K562 (cell line): ENCODE measurements around the gene PSD2. TPM values are rescaled to one million over a fixed set of nuclear protein-coding genes. Genes with fewer than 3 reads are reported as not detected.

Source experiments
- CTCFL ChIP-seq: IDR thresholded peaks from 2 replicates; pipeline ENCODE4 v1.6.1; 2011; ENCODE audit warnings: borderline replicate concordance, low read depth, mild to moderate bottlenecking, moderate library complexity, low read length; ENCODE audit not compliant: insufficient read depth, poor library complexity, severe bottlenecking
- ELK3 ChIP-seq: fragments of 450-650 bp; formaldehyde crosslinking; IDR thresholded peaks from 2 replicates; pipeline ENCODE4 v1.4.0; 2020; ENCODE audit warnings: mild to moderate bottlenecking
- ERF ChIP-seq: fragments of 450-650 bp; formaldehyde crosslinking; IDR thresholded peaks from 2 replicates; pipeline ENCODE4 v1.4.0; 2020; ENCODE audit warnings: mild to moderate bottlenecking, mixed read lengths
- HDGF ChIP-seq: fragments of 450-650 bp; IDR thresholded peaks from 2 replicates; pipeline ENCODE4 v1.6.1; 2016
- MBD2 ChIP-seq: sonication (generic); IDR thresholded peaks from 2 replicates; pipeline ENCODE4 v1.6.1; 2016; ENCODE audit warnings: low read depth, borderline replicate concordance
- POLR3G ChIP-seq: IDR thresholded peaks from 2 replicates; pipeline ENCODE4 v1.6.1; 2011; ENCODE audit not compliant: insufficient read length, insufficient replicate concordance; ENCODE audit errors: extremely low read depth
- SRSF9 ChIP-seq: fragments of 200-400 bp; formaldehyde crosslinking; IDR thresholded peaks from 2 replicates; pipeline ENCODE4 v1.6.1; 2017; ENCODE audit warnings: low read depth, low read length, borderline replicate concordance
- TARDBP ChIP-seq: fragments of 450-650 bp; IDR thresholded peaks from 2 replicates; pipeline ENCODE4 v1.6.1; 2016
- ZBTB40 ChIP-seq, 2 experiments: fragments of 450-650 bp in 1 of 2; sonication (generic) in 1 of 2; formaldehyde crosslinking in 1 of 2; IDR thresholded peaks; 2 replicates each; pipeline versions ENCODE4 v1.7.1 to v1.9.0; 2016 to 2022; ENCODE audit warnings: inconsistent platforms in 1 of 2, mild to moderate bottlenecking in 1 of 2, missing genetic modification reagents in 1 of 2
- ZC3H4 ChIP-seq: sonication (generic); formaldehyde crosslinking; IDR thresholded peaks from 2 replicates; pipeline ENCODE4 v1.9.0; 2021; ENCODE audit warnings: missing genetic modification reagents, borderline replicate concordance
- ZNF3 ChIP-seq: fragments of 250-450 bp; sonication (Bioruptor Pico); IDR thresholded peaks from 2 replicates; pipeline ENCODE4 v1.5.0; 2021; ENCODE audit warnings: mild to moderate bottlenecking, moderate library complexity
- ZNF311 ChIP-seq: fragments of 250-450 bp; sonication (Bioruptor Pico); IDR thresholded peaks from 2 replicates; pipeline ENCODE4 v1.4.0; 2020; ENCODE audit warnings: mild to moderate bottlenecking, moderate library complexity
- ZNF583 ChIP-seq: fragments of 250-450 bp; sonication (Bioruptor Pico); IDR thresholded peaks from 2 replicates; pipeline ENCODE4 v1.4.0; 2020
- polyA plus RNA-seq, 8 experiments: library from polyadenylated mRNA; depleted of rRNA in 4 of 8; stranded (reverse) in 5 of 8; unstranded in 3 of 8; fragments of >200 nt; fragmentation: Nextera tagmentation in 2 of 8; fragmentation: Illumina TruSeq in 1 of 8; extraction: Ambion mirVana in 2 of 8; extraction: Trizol in 1 of 8; gene quantifications; 2 replicates each; pipeline versions ENCODE4 v1.2.1 to v1.2.3, GENCODE V29; 2011 to 2014; ENCODE audit warnings: inconsistent platforms in 1 of 8, missing spikeins in 1 of 8
- total RNA-seq, 7 experiments: library from RNA; depleted of rRNA in 6 of 7; stranded (reverse); fragments of >200 nt in 6 of 7; fragmentation: Illumina TruSeq in 2 of 7; extraction: Trizol in 2 of 7; gene quantifications; 2 replicates each; pipeline versions ENCODE4 v1.2.1 to v1.2.3, GENCODE V29; 2011 to 2021; ENCODE audit warnings: low replicate concordance in 1 of 7

PSD2 gene
- total and polyA plus RNA-seq, 9 of the 15 experiments (the other 6 are each of a cell fraction or from before 2014, with no cell fraction given) = 0.01 to 0.09 (median 0.04) TPM; not detected in 4

GRCh38 chr5:139765409-139766217 lies 30.0 kb upstream of the PSD2 start (continued):
- no peak for TF ChIP-seq ZBTB40 (IDR thresholded peaks at IDR 0.05)
- no peak for TF ChIP-seq ZBTB40 (CRISPR knock-in tag; IDR thresholded peaks at IDR 0.05)
- no peak for TF ChIP-seq ZNF311 (CRISPR knock-in tag)
- TF ChIP-seq CTCFL = peak; percentile 43
- no peak for TF ChIP-seq ZC3H4
- TF ChIP-seq MBD2 = no peak
- no peak for TF ChIP-seq POLR3G
- peak; percentile 91; the same call in 1 of the 2 replicates for TF ChIP-seq ERF
- TF ChIP-seq HDGF = peak; percentile 49; the same call in 1 of the 2 replicates
- TF ChIP-seq ZNF3 (CRISPR knock-in tag) = no peak
- no peak for TF ChIP-seq SRSF9
- TF ChIP-seq ELK3 (CRISPR knock-in tag) = no peak
- peak; percentile 84; the same call in 1 of the 2 replicates for TF ChIP-seq TARDBP
- TF ChIP-seq ZNF583 (CRISPR knock-in tag) = no peak
